Measurements from ENCODE around the gene TMEM214. TPM values are rescaled to one million over a fixed set of nuclear protein-coding genes. Genes with fewer than 3 reads are reported as not detected.

Gene TMEM214
- total RNA-seq, 2 experiments from 2014 or later = 22.0 to 24.6 TPM

DNA sequence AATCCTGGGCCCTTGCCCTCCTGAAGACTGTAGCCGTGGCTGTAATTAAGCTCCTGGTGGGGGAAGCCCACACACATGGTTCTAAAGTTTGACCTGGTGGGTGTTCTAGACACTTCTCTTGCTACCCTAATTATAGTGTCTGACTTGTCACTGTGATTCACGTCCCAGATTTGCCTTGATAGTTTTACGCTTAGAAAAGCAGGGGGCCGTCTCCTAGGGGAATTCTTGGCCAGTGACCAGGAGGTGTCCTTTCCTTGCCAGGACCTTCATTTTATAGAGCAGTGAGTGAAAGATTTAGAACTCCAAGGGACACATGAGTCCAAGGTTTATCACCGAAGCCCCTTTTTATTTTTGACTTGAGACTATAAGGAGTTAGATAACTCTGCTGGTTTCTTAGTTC lies 9.0 kb downstream of the TMEM214 start:
- ChIA-PET CTCF (no interaction called here), POLR2A (no interaction called here)
- H3K4me3 Mint-ChIP-seq = no peak overlapping the region
- Histone ChIP-seq H3K36me3 (ENCODE audit: insufficient read depth, low read length) (peaks cover 49% of the 10 kb centered on the region), H3K27ac (ENCODE audit: low read depth in 1 of 2, low read length in 2 of 2) (no peak overlapping the region), H3K4me1 (ENCODE audit: insufficient read depth, low read length) (no peaks in the 10 kb centered on the region), H3K4me3 (ENCODE audit: low read length) (no peak overlapping the region), H3K27me3 (ENCODE audit: control insufficient read depth in 1 of 2, insufficient read depth in 2 of 2, low read length in 2 of 2) (no peaks in the 10 kb centered on the region), H3K9me3 (ENCODE audit: control insufficient read depth in 1 of 2, insufficient read depth in 1 of 2, low read length in 2 of 2) (no peaks in the 10 kb centered on the region)
- H3K4me1 Mint-ChIP-seq (ENCODE audit: low read depth) = peaks cover 8% of the 10 kb centered on the region
- peaks cover 55% of the 10 kb centered on the region for H3K36me3 Mint-ChIP-seq (ENCODE audit: low read depth)
- no peak for ATAC-seq (ENCODE audit: poor library complexity)
- no peaks in the 10 kb centered on the region for H3K27me3 Mint-ChIP-seq
- H3K9me3 Mint-ChIP-seq = no peaks in the 10 kb centered on the region
- intact Hi-C loops (cut with DNase I, micrococcal nuclease) = no loop called here
- TF ChIP-seq, protein P1, sequence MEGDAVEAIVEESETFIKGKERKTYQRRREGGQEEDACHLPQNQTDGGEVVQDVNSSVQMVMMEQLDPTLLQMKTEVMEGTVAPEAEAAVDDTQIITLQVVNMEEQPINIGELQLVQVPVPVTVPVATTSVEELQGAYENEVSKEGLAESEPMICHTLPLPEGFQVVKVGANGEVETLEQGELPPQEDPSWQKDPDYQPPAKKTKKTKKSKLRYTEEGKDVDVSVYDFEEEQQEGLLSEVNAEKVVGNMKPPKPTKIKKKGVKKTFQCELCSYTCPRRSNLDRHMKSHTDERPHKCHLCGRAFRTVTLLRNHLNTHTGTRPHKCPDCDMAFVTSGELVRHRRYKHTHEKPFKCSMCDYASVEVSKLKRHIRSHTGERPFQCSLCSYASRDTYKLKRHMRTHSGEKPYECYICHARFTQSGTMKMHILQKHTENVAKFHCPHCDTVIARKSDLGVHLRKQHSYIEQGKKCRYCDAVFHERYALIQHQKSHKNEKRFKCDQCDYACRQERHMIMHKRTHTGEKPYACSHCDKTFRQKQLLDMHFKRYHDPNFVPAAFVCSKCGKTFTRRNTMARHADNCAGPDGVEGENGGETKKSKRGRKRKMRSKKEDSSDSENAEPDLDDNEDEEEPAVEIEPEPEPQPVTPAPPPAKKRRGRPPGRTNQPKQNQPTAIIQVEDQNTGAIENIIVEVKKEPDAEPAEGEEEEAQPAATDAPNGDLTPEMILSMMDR (IDR thresholded peaks at IDR 0.05) = no peak
- no peak for DNase-seq
- H3K27ac Mint-ChIP-seq = peak overlapping the region; percentile 37

DNA sequence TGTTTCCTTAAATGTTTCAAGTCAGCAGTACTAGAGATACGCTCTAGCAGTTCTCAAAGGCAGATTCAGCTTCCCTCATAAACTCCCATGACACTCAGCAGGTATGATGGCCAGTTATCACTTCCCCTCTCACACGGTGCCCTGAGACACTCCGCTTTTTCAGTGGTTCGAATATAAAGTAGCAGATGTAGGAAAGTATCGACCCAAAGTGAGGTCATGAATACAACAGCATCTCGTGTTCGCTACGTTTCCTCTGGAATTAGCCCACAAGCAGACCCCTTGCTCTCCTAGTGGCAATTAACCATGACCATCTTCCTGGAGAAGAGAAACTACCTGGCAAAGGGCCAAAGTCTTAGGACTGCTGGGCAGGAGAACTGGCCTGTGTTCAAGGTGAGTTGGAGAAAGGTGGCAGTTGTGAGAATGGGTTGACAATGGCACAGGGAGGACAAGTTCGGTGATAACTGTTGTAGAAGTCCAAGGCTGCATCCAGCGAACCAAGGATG lies 9.4 kb downstream of the TMEM214 start:
- Mint-ChIP-seq H3K27ac (peak overlapping the region; percentile 34), H3K9me3 (no peaks in the 10 kb centered on the region), H3K4me3 (no peak overlapping the region), H3K36me3 (ENCODE audit: low read depth) (peaks cover 50% of the 10 kb centered on the region), H3K4me1 (ENCODE audit: low read depth) (peaks cover 5% of the 10 kb centered on the region), H3K27me3 (no peaks in the 10 kb centered on the region)
- Histone ChIP-seq H3K27ac (ENCODE audit: low read depth in 1 of 2, low read length in 2 of 2) (no peak overlapping the region), H3K4me3 (ENCODE audit: low read length) (no peak overlapping the region), H3K36me3 (ENCODE audit: insufficient read depth, low read length) (peaks cover 45% of the 10 kb centered on the region), H3K9me3 (ENCODE audit: control insufficient read depth in 1 of 2, insufficient read depth in 1 of 2, low read length in 2 of 2) (no peaks in the 10 kb centered on the region), H3K27me3 (ENCODE audit: control insufficient read depth in 1 of 2, insufficient read depth in 2 of 2, low read length in 2 of 2) (no peaks in the 10 kb centered on the region), H3K4me1 (ENCODE audit: insufficient read depth, low read length) (no peaks in the 10 kb centered on the region)
- TF ChIP-seq, protein P1 (IDR thresholded peaks at IDR 0.05) = no peak
- intact Hi-C loops (cut with DNase I, micrococcal nuclease) = no loop called here
- CTCF ChIA-PET = no interaction called here
- ATAC-seq (ENCODE audit: poor library complexity) (no peak), DNase-seq (no peak)
- POLR2A ChIA-PET = no interaction called here

DNA sequence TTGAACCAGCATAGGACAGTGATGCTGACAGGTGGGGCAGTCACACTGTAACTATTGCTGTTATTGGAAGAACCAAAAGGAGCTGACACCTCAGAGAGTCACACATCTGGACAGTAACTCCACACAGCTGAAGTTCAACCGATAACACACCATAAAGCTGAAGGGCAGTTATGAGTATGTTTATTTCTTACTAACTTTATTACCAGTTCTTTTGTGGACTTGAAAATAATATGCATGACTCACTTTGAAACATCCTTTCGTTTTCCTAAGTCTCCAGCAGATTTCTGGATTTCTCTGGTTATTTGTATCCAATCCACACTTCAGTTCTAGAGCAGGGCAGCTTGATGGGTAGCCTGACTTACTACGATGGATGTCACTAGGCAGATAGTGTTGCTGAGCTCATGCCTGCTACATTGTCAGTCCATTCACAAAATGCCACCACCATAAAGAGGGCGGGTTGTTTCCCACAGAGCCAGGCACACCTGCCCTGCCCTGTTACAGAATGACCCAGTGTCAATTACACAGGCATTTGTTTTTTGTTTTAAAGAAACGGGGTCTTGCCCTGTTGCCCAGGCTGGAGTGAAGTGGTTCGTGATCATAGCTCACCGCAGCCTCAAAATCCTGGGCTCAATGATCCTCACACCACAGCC lies 10.3 kb downstream of the TMEM214 start:
- Mint-ChIP-seq H3K36me3 (ENCODE audit: low read depth) (peaks cover 41% of the 10 kb centered on the region), H3K9me3 (no peaks in the 10 kb centered on the region), H3K4me1 (ENCODE audit: low read depth) (peaks cover 4% of the 10 kb centered on the region), H3K27ac (peak overlapping the region; percentile 34), H3K4me3 (no peak overlapping the region), H3K27me3 (no peaks in the 10 kb centered on the region)
- intact Hi-C loops (cut with DNase I, micrococcal nuclease) = no loop called here
- ATAC-seq (ENCODE audit: poor library complexity) (no peak), DNase-seq (no peak)
- CTCF ChIA-PET = no interaction called here
- TF ChIP-seq, protein P1 (IDR thresholded peaks at IDR 0.05) = no peak
- H3K27ac ChIP-seq (ENCODE audit: low read depth in 1 of 2, low read length in 2 of 2) = no peak overlapping the region
- H3K27me3 ChIP-seq (ENCODE audit: control insufficient read depth in 1 of 2, insufficient read depth in 2 of 2, low read length in 2 of 2) = no peaks in the 10 kb centered on the region
- POLR2A ChIA-PET = no interaction called here
- no peaks in the 10 kb centered on the region for H3K9me3 ChIP-seq (ENCODE audit: control insufficient read depth in 1 of 2, insufficient read depth in 1 of 2, low read length in 2 of 2)
- no peaks in the 10 kb centered on the region for H3K4me1 ChIP-seq (ENCODE audit: insufficient read depth, low read length)
- H3K4me3 ChIP-seq (ENCODE audit: low read length) = no peak overlapping the region
- H3K36me3 ChIP-seq (ENCODE audit: insufficient read depth, low read length) = peaks cover 36% of the 10 kb centered on the region

Measured in CD4-positive, alpha-beta T cell (primary cell).